Inflammatory macrophage treated with lipopolysaccharide for 1 hour (primary cell): ENCODE results near the gene DCK.
"Not testable (repeated sequence)": the region's sequence is repeated elsewhere in the genome, so short reads cannot be mapped to it uniquely, and the experiment has no call there.

Experiments used
- DNase-seq, 2 donors: peaks; one replicate each; pipeline ENCODE4 v3.0.0-alpha.2; 2020 to 2022

DCK gene

DNA sequence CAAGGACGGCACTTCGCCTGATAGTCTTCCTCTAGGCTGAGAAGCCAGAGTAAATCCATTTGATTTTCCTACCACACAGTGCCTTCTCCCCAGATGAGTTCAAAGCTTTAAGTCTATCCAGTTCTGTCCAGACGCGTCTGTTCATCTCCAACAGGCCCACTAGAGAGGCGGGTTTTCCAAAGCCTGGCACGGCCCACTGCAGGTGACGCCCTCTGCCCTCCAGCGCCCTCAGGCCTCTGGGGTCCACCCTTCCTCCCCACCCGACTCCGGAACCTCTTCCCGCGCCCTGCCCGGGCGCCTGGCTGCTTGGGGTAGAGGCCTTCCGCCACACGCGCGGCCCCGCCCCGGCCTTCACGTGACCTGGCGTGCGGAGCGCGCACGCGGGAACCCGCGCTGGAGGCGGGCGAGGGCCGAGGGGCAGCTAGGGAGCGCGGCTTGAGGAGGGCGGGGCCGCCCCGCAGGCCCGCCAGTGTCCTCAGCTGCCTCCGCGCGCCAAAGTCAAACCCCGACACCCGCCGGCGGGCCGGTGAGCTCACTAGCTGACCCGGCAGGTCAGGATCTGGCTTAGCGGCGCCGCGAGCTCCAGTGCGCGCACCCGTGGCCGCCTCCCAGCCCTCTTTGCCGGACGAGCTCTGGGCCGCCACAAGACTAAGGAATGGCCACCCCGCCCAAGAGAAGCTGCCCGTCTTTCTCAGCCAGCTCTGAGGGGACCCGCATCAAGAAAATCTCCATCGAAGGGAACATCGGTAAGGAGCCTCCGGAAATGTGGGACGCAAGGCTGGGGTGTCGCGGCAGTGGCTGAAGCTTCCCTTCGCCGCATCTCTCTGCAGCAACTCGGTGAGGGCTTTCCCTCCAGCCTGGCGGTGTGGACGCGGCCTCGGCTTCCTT, at the start of gene DCK:
DCK (plus strand) TSS at position 469 of the 888 bp plus-strand sequence; CDS start at position 656, 187 bp downstream.
- DNase-seq = peak; percentile 85 to 90

DNA sequence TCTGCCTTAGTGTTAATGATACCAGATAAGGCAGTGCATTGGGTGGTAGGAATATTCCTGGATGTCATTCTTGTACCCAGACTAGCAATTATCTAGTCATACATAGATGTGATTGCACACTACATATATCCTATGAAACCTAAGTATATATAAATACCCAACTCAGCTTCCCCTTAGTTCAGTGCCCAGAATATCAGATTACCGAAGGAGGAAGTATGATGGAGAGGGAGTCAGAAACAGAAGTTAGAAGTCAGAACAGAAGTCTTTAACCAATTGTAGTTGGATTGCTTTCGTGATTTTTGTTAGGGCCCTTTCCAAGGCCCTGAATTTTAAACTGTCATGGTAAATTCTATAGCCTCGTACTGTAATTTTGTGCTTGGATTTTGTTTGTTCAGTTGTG, 48.4 kb upstream of the DCK start:
- peak; percentile 66 to 75 for DNase-seq

DNA sequence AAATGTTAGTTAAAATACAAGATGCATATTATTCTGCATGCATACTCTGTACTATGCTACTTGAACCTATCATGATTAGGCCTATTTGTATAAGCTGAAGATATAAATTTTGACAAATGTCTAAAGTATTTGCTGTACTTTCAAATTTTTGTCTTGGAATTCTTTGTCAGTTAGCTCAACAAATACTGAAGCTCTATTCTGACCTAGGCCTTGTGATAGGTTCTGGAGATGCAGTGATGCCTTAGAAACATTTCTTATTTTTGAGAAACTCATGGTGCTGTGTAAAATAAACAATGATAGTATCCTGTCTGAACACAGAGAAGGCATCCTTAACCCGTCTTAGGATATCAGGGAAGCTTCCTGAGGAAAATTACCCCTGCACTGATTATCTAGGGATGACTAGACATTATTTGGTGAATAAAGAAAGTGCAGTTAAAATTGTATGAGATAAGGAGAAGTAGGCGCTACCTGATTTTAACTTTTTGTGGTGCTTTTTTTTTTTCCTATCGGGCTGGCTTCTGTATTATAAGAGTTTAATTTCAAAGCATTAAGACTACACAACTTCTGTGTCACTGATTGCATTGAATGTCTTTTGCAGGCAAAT, 47.9 kb upstream of the DCK start:
- DNase-seq = no peak

DNA sequence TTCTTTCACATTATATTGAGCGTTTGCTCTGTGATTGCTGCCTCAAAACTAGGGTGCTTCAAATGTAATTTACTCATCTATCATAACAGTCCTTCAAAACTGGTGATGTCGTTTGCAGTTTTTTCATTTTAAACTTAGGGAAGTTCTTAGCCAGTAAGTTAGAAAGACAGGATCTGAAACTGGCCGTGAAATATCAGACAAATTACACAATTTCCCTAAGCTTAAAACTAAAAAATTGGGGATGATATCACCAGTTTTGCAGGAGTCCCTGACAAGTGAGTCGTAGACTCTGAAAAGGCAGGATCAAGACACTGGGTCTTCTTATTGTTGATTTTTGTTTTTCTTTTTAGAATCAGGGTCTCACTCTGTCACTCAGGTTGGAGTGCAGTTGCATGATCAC, 46.5 kb upstream of the DCK start:
- peak; percentile 82 to 84 for DNase-seq

DNA sequence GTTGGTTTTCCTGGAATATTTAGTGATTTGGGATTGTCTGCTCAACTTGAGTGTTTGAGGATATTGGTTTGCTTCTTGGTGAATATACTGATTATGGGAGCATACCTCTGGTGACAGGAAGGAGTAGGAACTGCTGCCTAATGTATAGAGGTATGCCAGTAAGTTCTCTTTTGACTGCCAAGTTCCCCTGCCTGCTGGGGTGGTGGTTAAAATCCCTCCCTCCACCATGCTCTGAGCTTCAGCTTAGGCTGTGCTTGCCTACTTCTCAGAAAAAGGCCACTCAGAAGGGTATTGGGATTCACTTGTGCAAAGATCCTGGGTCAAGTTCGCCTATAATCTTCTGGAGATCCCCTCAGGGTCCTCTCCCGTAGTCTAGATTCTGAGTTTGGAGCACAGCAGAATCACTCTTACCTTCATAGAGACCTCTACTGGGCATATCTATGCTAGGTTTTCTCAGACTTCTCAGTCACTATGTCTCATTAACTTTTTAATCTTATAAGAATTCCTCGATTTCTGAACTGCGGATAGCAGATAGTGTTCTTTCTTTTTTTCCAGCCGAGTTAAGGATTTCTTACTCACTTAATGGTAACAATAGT, 44.7 kb upstream of the DCK start:
- DNase-seq = no peak

DNA sequence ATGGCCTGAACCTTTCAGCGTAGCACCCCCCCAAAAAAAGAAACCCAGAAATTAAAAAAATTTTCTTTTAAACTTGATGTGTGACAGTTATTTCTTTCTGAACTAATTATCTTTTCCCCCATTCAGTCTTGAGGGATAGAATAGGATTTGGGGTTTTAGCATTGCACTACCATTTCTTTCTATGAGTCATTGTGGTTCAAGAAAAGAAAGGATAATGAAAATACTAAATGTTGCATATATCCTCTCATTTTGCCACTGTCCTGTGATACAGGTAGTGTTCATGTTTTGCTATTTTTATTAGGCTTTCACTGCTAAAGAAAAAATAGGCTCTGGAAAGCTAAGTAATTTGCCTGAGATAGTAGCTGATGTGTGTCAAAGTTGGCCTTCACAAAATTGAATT, 39.4 kb upstream of the DCK start:
- DNase-seq = peak in 1 of 2 donors; percentile 20

DNA sequence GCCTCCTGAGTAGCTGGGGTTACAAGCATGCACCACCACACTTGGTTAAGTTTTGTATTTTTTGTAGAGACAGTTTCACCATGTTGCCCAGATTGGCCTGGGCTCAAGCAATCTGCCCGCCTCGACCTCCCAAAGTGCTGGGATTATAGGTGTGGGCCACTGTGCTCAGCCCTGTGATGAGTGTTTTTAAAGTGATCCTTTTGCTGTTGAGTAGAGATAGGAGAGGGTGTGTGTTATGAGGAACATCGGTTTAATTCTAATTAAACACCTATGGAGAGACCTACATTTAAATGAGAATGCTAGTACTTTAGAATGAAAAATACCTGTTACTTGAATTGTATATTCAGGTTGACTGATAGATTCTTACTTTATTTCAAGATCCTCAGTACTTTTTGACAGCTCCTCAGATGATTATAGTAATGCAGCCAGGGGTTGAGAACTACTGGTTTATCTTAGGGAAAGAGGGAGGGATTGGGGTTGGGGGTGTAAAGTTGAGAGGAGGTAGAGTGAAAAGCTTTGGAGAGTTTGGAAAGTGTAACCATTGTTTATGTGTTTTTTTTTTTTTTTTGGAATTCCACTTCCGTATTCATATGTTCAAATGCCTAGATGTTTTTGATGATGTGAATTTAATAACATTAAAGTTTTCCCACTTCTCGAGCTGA, 36.8 kb upstream of the DCK start:
- DNase-seq = no peak

DNA sequence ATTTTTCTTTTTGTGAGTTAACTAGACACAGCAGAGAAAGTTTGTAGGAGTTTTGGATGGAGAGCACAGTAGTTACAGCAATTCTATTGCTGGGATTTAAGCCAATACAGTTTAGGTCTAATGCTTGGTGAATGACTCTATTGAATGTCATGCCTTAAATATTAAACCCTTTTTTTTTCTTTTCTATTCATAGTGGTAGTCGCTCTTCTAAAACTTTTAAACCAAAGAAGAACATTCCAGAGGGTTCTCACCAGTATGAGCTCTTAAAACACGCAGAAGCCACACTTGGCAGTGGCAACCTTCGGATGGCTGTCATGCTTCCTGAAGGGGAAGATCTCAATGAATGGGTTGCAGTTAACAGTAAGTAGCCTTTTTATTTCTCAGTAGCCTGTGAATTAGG, 34.8 kb upstream of the DCK start:
- no peak for DNase-seq

DNA sequence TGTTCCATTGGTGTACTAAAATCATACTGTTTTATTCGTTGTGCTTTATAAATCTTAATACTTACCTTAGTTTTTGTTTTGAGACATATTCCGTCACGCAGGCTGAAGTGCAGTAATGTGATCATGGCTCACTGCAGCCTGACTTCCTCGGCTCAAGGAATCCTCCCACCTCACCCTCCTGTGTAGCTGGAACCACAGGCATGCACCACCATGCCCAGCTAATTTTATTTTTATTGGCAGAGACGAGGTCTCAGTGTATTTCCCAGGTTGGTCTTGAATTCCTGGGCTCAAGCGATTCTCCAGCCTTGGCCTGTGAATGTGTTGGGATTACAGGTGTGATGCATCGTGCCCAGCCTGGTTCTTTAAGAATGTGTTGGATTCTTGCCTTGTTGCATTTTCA, 24.4 kb upstream of the DCK start:
- no peak for DNase-seq

DNA sequence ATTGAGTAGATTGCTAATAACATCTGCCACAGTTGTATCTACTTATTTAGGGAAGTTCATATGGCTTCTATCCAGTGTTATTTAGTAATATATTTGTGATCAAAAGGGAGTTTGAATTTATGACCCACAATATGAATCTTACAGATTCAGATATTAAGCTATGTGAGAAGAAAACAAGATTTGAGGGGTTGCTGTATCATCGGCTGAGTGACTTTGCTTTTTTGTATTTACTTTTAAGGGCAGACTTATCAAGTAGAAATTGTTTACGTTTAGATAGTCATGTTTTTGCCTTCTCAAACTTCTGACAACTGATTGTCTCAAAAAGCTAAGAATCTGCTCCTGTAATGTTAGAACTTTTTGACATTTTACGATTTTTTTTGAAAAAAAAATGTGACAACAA, 17.2 kb upstream of the DCK start:
- no peak for DNase-seq

DNA sequence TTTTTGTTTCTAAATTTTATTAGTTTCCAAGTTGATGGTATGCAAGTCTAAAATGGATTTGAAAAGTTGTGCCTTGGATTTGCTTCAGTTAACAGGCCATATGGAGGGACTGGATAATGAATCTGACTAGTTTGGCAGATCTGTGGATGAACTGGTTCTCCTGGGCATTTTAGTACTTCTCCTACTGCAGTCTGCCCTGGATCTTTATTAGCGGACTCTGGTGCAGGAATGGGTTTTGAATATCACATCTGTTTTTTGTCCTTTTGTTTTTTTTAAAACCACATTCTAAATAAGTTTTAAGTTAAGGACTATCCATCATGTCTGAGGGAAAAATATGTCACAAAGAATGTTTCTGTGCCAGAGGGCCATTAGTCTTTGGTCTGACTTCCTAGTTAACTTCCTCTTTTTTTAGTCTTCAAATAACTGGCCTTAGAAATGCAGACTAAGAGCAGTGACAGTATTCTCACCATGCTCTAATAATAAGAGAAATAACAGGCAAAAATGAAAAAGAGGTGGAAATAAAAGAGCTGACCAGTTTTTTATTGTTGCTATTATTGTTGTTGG, 13.9 kb upstream of the DCK start:
- DNase-seq = peak; percentile 24 to 30

DNA sequence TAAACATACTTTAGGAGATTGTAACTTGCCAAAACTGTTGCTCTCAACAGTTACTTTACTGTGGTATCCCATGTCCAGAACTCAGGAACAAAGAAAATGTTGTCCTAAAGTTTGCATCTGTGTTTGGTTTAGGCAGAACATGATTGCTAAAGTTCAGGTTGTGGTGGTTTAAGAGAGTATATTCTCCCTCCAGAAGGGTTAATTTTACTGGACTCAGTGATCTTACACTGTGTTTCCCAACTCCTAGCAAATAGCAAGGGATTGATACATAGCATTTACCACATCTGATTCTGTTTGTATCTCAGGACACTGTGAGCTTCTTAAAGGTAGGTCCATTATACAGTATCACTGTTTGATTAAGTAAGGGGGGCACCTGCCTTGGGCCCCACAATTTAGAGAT, 13.3 kb upstream of the DCK start:
- DNase-seq = no peak

DNA sequence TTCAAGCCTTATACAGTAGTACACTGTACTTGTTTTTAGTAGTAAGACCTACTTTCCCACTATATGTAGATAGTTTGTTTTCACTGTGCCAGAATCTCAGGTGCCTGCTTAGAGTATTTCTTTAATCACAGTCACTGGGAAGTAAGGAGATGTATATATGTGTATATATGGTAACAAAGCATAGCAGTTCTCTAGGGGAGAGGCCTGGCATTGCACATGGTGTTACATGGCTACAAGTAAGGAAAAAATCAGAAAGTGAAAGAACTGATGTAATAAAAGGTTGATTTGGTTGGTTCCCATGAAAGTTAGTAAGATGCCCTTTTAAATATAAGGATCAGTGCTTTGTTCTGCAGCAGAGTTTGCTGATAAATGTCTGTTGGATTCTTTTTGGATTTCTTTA, 9.3 kb upstream of the DCK start:
- no peak for DNase-seq

DNA sequence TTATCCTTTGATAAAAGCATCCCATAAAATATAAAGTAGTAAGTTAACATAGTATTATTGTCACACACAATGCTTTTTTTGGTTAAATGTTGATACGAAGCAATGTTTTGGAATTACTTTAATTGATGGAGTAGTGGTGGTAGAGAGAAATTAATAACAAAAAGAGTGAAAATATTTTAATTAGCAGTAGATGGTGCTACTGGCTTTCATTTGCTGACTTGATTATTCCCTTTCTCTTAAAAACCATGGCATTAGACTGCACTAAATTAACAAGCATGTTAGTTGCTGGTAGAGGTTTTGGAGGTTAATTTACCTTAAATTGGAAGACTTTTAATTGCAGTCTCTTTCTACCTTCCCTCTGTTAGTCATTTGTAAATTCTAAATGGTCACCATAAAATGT, 8.9 kb upstream of the DCK start:
- DNase-seq = no peak

DNA sequence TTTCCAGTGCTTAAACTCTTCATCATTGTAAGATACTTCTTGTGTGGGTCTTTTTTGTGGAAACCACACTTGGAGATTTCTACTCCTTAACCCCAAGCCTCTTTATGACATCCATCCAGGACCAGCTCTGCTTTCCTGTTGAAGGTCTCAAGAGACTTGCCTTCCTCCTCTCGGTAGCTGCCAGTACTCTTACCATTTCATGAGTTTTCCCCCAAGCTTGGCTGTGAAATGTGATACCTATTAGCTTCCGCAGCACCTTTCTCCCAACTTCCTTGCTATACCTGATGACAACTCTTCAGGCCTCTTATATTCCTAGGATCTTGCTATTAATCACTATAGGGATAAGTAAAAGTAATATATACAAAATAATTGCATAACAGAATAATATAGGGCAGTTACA, 1.9 kb upstream of the DCK start:
- DNase-seq = no peak

DNA sequence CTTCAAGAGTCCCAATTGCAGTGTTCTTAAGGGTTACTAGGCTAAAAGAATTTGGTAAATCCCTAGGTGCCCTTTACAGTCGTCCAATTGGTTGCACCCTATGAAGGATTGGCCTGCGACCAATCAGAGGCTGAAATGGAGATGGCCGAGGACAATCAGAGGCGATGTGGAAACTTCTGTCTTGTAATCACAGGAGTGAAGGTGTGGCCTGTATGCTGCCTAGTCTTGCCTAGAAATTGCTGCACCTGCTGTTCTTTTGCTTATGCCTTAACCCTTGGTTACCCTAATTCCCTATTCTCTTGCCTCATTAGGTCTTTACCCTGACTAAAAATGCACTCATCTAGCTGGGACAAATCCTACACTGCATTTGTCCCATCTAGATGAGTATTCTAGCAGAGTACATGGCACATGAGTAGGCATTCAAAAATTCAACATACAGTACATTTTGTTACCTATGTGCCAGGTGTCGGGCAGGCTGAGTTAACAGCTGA, 1.0 kb upstream of the DCK start:
- no peak for DNase-seq

DNA sequence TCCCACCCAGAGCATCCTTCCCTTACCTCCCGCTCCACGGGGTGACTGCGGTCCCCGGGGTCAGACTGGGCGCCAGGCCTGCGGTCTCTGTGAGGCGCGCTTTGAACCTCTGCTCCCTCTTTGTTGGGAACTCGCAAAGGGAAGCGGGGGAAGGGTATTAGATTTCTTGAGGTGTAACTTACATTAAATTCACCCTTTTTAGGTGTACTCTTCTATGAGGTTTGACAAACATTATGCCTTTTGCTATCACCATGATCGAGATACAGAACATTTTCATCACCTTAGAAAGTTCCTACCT, 569 bp downstream of the DCK start:
- DNase-seq = no peak

DNA sequence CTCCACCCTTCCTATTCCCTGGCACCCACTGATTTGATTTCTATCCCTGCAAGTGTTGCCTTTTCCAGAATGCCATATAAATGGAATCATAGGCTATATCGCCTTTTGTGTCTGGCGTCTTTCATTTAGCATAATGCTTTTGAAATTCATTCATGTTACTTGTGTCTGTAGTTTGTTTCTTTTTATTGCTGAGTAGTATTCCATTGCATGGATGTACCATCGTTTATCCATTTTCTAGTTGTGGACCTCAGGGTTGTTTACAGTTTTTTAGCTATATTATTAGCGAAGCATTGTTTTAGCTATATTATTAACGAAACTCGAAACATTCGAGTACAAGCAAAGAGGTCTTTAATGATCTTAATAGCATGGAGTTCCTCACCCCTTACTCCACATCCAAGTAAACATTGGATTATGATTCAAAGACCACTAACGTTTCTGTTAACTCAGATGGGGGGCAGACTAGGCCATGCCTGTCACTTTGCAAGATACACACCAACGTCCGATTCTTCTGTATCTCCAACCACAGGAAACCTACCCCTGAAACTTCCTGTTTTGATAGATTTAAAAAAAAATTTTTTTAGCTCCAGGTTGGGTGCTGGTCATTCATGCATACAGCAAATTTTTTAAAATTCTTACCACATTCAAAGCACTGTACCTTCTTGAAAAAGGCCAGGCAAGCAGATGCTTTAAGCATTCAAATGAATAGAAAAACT, 1.1 kb downstream of the DCK start:
- peak in 1 of 2 donors; percentile 32 for DNase-seq

DNA sequence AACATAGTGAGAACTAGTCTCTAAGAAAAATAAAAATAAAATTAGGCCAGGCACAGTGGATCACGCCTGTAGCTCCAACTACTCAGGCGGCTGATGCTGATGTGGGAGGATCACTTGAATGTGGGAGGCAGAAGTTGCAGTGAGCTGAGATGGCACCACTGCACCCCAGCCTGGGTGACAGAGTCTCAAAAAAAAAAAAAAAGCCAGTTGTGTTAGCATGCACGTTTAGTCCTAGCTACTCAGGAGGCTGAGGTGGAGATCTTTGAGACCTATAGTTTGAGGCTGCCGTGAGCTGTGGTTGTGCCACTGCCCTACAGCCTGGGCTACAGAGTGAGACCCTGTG, 2.5 kb downstream of the DCK start:
- peak in 1 of 2 donors; percentile 50 for DNase-seq

DNA sequence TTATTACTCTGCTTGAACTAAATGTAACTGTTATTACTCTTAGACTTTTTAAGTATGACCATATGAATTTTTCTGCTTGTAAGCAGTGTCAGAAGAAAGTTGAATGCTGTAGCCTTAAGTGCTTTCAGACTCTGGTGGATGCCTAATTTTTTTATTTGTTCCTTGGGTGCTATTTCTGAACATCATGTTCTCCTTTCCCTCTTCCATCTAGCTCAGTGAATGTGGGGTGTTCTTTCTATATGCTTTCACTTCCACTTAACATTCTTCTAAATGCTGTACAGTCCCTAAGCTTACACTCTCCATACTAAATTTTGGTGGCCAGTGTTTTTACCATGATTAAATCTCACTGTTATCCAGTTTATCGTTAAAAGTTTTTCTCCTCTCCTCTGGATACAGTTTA, 3.6 kb downstream of the DCK start:
- DNase-seq = no peak

DNA sequence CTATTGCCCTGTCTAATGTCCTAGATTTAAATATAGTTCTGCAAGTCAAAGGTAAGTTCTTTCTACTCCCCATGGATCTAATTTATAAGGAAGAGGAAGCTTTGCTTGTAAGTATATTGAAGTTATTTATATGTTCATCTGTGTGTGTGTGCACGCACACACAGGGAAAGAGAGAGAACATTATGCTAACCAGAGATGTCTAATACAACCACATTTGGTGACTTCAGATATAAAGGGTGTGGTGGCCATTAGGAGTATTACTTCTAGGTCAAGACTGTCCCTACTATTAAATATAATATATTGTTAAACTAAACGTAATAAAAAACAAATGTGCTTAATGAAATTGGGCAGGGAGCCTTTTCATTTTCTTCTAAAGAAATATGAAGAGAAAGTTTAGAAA, 4.1 kb downstream of the DCK start:
- DNase-seq = no peak

DNA sequence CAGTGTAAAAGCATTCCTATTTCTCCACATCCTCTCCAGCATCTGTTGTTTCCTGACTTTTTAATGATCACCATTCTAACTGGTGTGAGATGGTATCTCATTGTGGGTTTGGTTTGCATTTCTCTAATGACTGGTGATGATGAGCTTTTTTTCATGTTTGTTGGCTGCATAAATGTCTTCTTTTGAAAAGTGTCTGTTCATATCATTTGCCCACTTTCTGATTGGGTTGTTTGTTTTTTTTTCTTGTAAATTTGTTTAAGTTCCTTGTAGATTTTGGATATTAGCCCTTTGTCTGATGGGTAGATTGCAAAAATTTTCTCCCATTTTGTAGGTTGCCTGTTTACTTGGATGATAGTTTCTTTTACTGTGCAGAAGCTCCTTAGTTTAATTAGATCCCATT, 6.2 kb downstream of the DCK start:
- DNase-seq = not testable (repeated sequence)

DNA sequence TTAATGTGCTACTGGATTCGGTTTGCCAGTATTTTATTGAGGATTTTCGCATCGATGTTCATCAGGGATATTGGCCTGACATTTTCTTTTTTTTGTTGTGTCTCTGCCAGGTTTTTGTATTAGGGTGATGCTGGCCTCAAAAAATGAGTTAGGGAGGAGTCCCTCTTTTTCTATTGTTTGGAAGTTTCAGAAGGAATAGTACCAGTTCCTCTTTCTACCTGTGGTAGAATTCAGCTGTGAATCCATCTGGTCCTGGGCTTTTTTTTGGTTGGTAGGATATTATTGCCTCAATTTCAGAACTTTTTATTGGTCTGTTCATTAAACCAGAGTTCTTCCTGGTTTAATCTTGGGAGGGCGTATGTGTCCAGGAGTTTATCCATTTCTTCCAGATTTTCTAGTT, 7.9 kb downstream of the DCK start:
- not testable (repeated sequence) for DNase-seq
